Measurements from ENCODE around the gene PRSS22.

PRSS22 gene, protein sequence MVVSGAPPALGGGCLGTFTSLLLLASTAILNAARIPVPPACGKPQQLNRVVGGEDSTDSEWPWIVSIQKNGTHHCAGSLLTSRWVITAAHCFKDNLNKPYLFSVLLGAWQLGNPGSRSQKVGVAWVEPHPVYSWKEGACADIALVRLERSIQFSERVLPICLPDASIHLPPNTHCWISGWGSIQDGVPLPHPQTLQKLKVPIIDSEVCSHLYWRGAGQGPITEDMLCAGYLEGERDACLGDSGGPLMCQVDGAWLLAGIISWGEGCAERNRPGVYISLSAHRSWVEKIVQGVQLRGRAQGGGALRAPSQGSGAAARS

DNA sequence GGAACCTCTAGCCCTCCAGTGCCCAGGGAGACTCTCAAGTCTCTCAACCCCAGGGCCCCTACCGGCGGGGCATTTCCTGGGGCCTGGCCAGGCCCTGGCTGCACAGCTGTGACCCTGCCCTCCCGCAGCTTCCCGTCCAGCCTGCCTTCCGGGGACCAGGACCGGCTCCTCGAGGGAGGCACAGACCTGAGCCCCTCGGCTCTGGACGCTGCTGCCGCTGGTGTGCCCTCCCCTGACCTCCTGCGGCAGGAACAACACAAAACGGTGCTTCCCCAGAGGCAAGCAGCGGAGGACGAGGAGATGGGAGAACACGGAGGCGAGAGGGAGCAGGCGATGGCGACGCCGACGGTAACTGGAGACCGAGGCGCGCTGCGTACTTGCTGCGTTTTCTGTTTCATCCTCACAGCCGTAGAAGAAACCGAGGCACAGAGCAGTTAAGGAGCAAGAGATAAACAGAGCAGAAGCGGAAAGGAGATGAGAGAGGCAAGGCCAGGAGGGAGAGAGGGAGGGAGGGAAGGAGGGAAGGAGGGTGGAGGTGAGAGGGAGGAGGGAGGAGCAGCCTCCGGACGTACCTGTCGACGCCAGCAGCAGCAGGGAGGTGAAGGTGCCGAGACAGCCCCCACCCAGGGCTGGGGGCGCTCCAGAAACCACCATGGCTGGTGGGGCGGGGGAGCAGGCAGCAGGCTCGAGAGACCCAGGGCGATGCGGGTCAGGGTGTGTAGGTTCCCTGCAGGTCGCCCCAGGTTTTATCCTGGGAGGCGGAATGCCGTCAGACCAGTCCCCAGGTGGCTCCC is at the start of gene PRSS22:
TSS of gene PRSS22 (minus strand) at position 720 of the 794 bp plus-strand sequence. CDS start at position 654, 66 bp downstream.
- DNase-seq: no peak

DNA sequence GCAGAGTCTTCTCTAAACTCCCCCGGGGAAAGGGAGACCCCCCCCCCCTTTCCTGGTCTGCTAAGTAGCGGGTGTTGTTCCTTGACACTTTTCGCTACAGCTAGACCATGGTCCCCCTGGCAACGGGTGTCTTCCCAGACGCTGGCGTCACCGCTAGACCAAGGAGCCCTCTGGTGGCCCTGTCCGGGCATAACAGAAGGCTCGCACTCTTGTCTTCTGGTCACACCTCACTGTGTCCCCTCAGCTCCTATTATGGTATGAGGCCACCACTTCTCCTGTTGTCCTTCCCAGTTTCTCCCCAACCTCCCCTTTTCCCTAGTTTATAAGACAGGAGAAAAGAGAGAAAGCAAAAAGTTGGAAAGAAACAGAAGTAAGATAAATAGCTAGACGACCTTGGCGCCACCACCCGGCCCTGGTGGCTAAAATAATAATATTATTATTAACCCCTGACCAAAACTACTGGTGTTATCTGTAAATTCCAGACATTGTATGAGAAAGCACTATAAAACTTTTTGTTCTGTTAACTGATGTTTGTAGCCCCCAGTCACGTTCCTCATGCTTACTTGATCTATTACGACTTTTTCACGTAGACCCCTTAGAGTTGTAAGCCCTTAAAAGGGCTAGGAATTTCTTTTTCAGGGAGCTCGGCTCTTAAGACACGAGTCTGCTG is 49.2 kb upstream of the PRSS22 start:
- peak; percentile 5 for DNase-seq

DNA sequence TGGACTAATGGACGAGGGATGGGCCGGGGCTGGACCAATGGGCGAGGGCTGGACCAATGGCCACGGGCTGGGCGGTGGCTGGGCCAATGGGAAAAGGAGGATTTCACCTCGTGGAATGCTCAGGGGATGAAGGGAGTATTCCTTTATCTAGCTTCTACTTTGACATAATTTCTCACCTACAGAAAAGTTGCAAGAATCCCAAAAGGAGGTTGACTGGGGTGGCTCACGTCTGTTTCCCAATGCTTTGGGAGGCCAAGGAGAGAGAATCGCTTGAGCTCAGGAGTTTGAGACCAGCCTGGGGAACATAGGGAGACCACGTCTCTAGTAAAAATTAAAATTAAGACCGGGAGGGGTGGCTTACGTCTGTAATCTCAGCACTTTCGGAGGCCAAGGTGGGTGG is 48.0 kb upstream of the PRSS22 start:
- no peak for DNase-seq

DNA sequence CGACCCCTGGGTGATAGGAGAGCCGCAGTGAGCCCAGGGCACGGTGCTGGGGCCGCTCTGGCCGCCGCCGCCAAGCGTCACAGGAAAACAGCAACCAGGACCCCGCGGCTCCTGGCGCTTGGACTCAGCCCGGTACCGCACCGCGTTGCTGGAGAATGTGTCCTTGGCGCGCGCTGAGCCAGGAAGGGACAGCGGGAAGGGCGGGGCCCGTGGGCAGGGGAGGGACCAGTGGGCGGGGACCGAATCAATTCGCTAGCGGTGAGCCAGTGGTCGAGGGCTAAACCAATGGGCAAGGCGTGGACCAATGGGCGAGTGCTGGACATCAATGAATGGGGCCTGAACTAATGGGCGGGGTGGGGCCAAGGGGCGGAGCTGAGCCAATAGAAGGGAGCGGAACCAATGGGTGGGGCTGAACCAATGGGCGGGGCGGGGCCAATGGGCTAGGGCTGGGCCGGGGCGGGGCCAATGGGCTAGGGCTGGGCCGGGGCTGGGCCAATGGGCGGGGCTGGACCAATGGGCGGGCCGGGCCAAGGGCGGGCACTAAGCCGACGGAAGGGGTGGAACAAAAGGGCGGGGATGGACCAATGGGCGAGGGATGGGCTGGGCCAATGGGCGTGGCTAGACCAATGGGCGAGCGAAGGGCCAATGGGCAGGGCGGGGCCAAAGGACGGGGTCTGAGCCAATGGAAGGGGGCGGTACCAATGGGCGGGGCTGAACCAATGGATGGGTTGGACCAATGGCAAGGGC is 47.4 kb upstream of the PRSS22 start:
- peak; percentile 99 for DNase-seq

DNA sequence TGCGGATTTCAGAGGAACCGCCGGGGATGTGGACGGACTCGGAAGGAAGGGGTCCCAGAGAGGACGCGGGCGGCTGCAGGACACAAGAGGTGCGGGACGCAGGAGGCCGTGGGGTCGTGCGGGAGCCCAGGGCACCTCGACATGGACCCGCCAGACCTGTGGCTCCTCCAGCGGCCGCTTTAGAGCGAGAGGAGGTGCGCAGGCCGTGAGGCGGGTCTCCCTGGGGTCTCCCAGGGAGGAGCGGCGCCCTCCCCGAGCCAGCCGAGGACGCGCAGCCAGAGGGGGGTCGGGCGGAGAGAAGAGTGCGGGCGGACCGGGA is 46.9 kb upstream of the PRSS22 start:
- DNase-seq: no peak

DNA sequence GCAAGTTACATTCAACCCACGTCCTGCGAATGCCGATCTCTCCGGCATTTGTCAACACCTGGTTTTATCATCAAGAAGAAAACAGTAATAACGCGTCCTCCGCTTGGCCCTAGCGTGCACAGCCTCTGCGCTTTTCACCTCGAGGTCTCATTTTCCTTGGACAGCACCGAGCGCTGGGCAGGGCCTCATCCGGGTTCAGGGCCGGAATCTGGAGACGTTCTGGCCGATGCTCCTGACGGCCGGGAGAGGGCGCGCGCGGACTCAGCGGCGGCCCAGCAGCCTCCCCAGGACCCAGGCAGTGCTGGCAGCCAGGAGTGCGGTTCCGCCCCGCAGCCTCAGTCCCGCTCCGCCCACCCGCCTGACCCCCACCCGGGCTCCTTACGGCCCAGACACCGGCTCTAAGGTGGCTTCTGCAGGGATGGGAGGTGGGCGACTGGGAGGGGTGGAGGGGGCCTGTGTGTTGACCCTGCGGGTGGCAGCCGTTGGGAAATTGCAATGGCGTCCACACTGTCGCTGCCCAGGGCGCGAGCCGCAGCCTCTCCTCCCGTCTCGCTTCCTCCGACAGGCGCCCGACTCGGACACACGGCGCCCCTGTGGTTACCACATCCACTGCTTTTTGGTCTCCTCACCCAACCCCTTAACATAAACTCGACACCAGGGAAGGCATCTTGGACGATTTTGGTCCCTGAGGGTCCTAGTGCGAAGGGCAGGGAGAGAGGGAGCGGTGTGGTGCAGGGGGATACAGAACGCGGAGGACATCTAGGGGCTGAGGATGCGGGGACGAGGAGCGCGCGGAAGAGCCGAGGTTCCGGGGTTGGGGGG is 46.3 kb upstream of the PRSS22 start:
- peak; percentile 67 for DNase-seq

DNA sequence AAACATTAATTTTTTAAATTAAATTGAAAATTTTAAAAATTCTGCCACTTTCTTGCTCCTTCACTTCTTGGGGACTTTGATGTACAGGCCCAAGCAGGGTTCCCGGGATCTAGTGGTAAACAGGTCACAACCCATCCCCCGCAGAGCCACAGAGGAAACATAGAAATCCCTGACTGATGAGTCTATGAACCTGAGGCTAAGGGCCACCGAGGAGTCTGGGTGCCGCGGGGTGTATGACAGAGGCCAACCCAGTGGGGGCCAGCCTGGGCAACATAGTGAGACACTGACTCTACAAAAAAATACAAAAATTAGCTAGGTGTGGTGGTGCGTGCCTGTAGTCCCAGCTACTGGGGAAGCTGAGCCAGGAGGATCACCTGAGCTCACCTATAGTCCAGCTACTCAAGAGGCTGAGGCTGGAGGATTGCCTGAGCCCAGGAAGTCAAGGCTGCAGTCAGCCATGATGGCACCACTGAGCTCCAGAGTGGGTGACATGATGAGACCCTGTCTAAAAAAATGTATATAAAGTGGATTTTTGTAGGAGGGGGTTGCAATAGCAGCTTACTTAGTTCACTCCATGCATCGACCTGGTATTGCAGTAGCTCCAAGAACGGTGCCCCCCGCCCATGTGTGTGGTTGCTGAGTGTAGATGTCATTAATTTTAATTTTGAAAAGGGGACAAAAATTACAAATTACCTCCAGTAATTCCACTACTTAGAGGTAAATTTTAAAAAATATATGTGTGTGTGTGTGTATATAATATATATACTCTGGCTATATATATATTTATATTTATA is 44.6 kb upstream of the PRSS22 start:
- no peak for DNase-seq

DNA sequence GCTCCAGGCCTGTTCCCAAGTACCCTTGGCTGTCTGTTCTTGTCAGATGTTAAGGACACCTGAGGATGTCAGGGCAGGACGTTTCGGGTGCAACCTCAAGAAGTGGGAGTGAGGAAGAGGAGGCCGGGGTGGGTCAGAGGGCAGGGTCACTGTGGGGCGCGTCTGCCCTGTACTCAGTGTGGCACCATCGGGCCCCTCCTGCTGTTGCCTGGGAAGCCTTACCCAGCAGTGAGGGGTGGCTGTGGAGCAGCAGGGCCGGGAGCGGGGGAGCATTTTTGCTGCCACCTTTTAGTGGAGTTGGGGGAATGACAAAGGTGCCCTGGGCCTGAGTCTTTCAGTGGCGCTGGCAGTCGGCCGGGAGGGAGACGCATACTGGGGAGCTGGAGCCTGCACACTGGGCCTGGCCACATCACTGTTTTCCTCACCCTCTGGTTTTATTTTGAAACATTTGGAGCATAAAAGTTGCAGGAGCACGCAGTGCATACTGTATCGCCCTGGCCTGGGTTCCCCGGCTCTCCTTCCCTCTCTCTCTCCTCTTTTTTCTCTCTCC is 42.6 kb upstream of the PRSS22 start:
- no peak for DNase-seq

DNA sequence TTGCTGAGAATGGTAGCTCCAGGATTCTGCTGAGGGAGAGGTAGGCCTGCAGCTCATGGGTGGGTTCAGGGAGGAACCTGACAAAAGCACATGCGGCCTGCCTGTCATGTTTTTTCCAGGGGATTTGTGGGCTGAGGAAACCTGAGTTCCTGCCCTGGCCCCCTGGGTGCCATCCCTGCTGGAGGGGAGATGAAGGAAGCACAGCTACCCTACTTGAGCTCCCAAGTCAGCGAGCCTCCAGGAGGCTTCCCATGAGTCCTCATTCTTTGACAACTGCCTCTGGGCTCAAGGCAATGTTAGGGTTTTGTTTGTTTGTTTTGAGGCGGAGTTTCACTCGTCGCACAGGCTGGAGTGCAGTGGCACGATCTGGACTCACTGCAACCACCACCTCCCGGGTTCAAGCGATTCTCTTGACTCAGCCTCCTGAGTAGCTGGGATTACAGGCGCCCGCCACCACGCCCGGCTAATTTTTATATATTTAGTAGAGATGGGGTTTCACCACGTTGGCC is 41.6 kb upstream of the PRSS22 start:
- no peak for DNase-seq

DNA sequence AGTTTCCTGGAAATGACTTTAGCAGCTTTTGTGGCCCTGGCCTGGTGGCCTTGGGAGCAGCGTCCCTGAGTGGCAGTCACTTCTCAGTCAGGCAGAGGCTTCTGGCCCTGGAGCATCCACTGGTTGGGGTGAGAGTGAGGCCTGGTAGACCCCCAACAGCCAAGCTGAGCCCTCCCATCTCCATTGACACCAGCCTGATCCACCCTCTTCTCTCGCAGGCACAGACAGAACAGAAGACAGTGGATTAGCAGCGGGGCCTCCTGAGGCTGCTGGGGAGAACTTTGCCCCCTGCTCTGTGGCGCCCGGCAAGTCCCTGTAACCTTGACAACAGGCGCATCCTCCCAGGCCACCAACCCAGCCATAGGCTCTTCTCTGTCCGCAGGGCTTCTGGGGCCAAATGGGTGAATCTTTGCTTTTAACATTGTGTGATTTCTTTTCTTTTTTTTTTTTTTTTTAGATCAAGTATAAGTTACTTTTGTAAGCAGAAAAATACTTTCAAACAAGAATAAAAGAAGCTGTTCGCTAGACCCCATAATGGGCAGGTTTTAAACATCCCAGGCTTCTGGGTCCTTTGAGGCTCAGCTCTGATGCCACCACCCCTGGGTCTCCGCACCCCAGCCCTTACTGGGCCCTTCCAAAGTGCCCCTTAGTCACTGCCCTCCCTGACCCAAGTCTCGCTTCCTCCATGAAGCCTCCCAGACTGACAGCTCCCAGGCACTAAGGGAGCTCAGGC is 41.0 kb upstream of the PRSS22 start:
- no peak for DNase-seq

DNA sequence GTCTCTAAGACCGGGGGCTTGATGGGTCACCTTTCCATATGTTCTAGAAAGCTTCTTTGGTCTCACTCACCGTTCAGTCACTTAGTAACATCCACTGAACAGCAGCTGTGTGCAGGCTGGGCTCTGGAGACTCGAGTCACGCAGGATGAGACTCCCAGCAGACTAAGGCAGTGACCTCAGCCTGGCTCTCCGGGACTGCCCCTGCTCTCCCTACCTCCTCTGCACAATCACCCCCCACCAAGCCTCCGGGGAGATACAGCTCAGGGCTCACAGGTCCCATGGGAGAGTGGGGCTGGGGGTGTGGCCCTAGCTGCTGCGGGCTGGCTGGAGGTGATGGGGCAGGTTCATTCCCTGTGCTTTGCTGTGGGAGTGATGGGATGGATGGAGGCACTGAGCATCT is 39.1 kb upstream of the PRSS22 start:
- DNase-seq: no peak

DNA sequence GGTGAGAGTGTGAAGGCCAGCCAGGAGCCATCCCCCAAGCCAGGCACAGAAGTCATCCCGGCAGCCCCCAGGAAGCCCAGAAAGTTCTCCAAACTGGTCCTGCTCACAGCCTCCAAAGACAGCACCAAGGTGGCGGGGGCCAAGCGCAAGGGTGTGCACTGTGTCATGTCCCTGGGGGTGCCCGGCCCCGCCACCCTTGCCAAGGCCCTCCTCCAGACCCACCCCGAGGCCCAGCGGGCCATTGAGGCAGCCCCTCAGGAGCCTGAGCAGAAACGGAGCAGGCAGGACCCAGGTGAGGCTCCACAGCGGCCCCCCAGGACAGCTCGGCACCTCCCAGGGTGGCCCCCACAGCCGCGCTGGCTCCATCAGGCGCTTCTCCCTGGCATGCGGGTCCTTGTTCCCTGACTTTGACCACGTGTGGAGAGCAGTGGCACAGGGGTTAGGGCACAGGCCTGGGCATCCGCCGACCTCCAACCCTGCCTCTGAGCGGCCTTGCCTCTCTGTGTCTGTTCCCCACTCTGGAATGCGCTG is 38.6 kb upstream of the PRSS22 start:
- DNase-seq: no peak

DNA sequence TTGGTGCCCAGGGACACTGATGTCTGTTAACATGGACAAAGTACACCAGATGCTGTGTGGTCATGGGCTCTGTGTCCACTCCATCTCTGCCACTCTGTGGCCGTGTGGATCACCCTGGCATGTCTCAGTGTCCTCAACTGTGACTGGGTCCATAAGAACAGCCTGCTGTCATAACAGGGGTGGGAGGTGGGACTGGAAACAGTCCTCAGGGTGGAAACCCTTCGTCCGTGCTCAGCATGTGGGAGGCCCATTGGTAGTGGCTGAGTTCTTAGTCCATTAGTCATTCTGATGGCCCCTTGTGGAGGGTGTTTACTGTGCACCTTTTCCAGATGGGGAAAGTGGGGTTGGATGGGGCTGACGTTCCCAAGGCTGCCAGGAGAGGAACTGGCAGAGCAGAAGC is 37.8 kb upstream of the PRSS22 start:
- DNase-seq: no peak

DNA sequence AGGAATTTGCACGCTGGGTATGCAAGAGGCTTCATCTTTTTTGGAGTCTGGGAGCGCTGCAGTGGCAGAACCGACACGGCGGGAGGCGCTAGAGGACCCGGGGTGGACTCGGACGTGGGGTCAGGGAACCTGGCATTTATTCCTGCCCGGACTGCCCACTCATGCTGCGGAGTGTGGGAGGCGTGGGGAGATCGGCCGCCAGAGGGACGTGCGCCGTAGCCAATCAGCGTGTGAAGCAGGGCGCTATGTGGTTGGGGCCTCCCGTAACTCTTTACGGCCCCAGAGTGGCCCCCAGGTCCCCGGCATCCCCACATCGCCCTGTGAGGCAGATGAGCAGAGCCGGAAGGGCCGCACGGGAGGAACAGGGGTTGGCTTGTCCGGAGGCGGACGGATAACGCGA is 36.3 kb upstream of the PRSS22 start:
- no peak for DNase-seq

DNA sequence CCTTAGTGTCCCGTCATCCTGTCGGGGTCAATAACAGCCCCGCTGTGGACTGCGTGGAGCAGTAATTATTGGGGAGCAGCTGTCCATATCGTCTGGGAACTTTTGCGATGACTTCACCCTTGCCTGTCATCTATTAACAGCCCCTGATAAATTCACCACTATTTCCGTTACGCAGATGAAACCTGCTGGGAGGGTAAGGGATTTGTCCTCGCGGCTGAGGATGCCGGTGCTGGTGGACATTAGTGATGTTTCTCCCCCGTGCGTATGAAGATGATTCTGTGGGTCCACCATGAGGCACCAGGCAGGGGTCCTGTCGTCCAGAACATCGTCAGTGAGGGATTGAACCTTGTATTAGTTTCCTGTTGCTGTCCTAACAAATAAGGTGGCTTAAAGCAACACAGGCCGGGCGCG is 26.1 kb upstream of the PRSS22 start:
- no peak for DNase-seq

DNA sequence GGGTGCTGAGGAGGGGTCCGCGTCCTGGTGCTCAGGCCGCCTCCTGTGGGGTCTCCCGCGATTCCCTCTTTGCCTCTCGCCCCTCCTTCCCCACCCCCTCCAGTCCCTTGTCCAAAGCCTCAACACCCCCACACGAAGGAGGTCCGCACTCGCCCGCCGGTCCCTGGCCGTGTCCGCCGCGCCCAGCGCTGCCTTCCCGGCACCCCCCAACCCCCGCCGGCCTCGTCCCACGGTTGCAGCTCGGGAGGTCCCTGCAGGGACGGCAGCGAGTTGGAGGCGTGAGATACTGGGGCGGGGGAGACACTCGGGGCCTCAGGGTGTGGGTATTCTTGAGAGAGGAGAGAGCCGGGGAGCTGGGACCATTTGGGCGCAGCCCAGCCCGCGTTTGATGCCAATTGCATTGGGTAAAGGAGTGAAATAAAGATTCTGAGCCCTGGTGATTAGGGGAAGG is 25.5 kb upstream of the PRSS22 start:
- no peak for DNase-seq

DNA sequence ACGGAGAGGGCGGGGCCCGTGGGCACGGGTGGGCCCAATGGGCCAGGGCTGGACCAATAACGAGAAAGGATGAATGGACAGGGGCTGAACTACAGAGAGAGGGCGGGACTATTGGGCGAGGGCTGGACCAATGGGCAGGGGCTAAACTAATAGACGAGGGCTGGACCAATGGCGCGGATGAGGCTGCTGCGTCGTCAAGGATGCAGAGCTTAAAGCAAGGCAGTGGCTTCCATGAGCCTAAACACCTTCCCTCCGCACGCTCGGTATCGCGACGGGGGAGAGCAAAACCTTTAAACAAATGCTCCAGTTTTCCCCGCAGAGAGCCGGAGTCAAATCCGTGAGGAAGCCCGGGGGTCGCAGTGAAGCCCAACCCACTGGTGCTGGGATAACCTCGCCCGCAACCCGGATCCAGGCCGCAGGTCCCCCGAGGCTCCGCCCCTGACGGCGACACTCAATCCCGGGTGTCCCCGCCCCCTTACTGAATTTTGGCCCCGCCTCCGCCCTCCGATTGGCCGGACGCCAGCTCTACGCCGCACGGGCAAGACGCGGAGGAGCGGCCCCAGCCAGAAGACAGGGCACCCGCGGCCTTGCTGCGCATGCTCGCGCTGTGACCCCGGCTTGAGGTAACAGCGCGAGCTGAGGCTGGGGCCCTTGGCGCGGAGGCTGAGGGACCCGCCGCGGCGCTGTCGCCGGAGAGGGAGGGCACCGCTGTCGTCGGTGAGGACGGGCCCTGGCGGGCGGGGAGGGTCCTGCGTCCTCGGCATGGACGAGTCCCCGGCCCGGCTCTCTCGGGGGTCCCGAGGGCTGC is 24.9 kb upstream of the PRSS22 start, which contains the start of gene FLYWCH2:
TSS of gene FLYWCH2 (plus strand) at position 566 of the 808 bp plus-strand sequence. CDS start 13,235 bp downstream, outside the sequence.
- DNase-seq: peak; percentile 97

DNA sequence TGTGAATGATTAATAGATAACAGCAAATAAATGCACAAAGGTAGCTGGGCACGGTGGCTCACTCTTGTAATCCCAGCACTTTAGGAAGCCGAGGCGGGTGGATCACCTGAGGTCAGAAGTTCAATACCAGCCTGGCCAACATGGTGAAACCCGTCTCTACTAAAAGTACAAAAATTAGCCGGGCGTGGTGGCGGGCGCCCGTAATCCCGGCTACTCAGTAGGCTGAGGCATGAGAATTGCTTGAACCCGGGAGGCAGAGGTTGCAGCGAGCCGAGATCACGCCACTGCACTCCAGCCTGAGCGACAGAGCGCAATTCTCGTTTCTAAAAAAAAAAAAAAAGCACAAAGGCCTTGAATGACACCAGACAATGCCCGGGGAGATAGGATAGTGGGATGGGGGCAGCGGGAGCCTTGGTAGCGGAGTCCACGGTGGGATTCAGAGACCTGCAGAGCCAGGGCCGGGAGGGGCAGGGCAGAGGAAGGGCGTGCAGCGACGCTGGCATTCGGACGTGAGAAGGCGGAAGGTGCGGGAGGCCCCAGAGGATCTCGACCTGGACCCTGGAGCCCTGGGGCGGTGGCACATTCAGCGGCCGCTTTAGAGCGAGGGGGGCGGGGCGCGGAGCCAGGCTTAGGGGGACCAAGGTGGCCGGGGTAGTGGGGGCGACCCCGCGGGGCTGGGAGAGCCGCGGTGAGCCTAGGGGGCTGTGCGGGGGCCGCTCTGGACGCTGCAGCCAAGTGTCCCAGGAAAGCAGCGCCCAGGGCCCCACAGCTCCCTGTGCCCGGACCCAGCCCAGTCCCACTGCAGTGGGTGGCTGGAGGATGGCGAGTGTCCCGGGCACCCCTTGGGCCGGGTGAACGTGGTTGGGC is 24.0 kb upstream of the PRSS22 start:
- no peak for DNase-seq

Measured in NCI-H1092 (cell line).